Neural cell (in vitro differentiated cells): ENCODE data around the gene FCN1. TPM values are rescaled to one million over a fixed set of nuclear protein-coding genes. Genes with fewer than 3 reads are reported as not detected.

Experiments used
- H2AFZ ChIP-seq: fragments of 200-600, 300-800 bp; sonication (generic), shearing (Covaris generic); 2 replicates; pipeline ENCODE4 v1.6.0; 2014; ENCODE audit warnings: low read depth, mild to moderate bottlenecking, antibody characterized with exemption, low read length, moderate library complexity
- H3F3A ChIP-seq: fragments of 200-600 bp; shearing (Covaris generic); 2 replicates; pipeline ENCODE4 v1.6.1; 2016; ENCODE audit warnings: mild to moderate bottlenecking, moderate library complexity, mixed read lengths, antibody characterized with exemption, low read length; ENCODE audit not compliant: insufficient read depth, poor library complexity, severe bottlenecking
- H3K27ac ChIP-seq: fragments of 200-600, 300-800 bp; sonication (generic), shearing (Covaris generic); 2 replicates; pipeline ENCODE4 v1.5.1; 2014; ENCODE audit warnings: mild to moderate bottlenecking, low read length, moderate library complexity
- H3K27me3 ChIP-seq: fragments of 300-800, 200-600 bp; sonication (generic), shearing (Covaris generic); 2 replicates; pipeline ENCODE4 v1.6.0; 2014; ENCODE audit warnings: mild to moderate bottlenecking, low read depth, low read length, moderate library complexity; ENCODE audit not compliant: insufficient read depth
- H3K36me3 ChIP-seq: fragments of 300-800, 200-600 bp; sonication (generic), shearing (Covaris generic); 2 replicates; pipeline ENCODE4 v1.5.1; 2014; ENCODE audit warnings: mild to moderate bottlenecking, antibody characterized with exemption, low read length, moderate library complexity; ENCODE audit not compliant: insufficient read depth
- H3K4me2 ChIP-seq: fragments of 300-800, 200-600 bp; sonication (generic), shearing (Covaris generic); 2 replicates; pipeline ENCODE4 v1.6.0; 2014; ENCODE audit warnings: mild to moderate bottlenecking, low read length
- H3K4me3 ChIP-seq: fragments of 300-800, 200-600 bp; sonication (generic), shearing (Covaris generic); 2 replicates; pipeline ENCODE4 v1.5.1; 2014; ENCODE audit warnings: mild to moderate bottlenecking, low read length, moderate library complexity
- H3K79me2 ChIP-seq: fragments of 200-600 bp; shearing (Covaris generic); replicated peaks from 2 replicates; pipeline ENCODE4 v1.6.0; 2014; ENCODE audit warnings: mild to moderate bottlenecking, low read length, moderate library complexity; ENCODE audit not compliant: insufficient read depth
- H3K9ac ChIP-seq: fragments of 300-800, 200-600 bp; sonication (generic), shearing (Covaris generic); 2 replicates; pipeline ENCODE4 v1.6.1; 2016; ENCODE audit warnings: mild to moderate bottlenecking, low read length, mixed read lengths
- H3K9me2 ChIP-seq: fragments of 200-600 bp; shearing (Covaris generic); 2 replicates; pipeline ENCODE4 v1.6.1; 2016; ENCODE audit warnings: mild to moderate bottlenecking, low read length, mixed read lengths; ENCODE audit not compliant: insufficient read depth
- H3K9me3 ChIP-seq: fragments of 200-600, 300-800 bp; sonication (generic), shearing (Covaris generic); 2 replicates; pipeline ENCODE4 v1.6.1; 2016; ENCODE audit warnings: mild to moderate bottlenecking, mixed run types, low read length, moderate library complexity, mixed read lengths
- H4K20me1 ChIP-seq: fragments of 200-600 bp; shearing (Covaris generic); 2 replicates; pipeline ENCODE4 v1.6.1; 2016; ENCODE audit warnings: mild to moderate bottlenecking, mixed run types; ENCODE audit not compliant: insufficient read depth
- EP300 ChIP-seq: fragments of 450-650 bp; conservative IDR thresholded peaks from 2 replicates; pipeline ENCODE4 v1.6.1; 2014; ENCODE audit warnings: antibody characterized with exemption, mild to moderate bottlenecking, moderate library complexity; ENCODE audit not compliant: poor library complexity, severe bottlenecking
- EZH2 ChIP-seq: fragments of 200-600, 300-800 bp; shearing (Covaris generic), sonication (generic); IDR thresholded peaks from 2 replicates; pipeline ENCODE4 v1.6.1; 2014; ENCODE audit warnings: antibody characterized with exemption, low read length, borderline replicate concordance, mild to moderate bottlenecking; ENCODE audit not compliant: insufficient read depth, poor library complexity, severe bottlenecking
- MXI1 ChIP-seq: fragments of 450-650 bp; conservative IDR thresholded peaks from 2 replicates; pipeline ENCODE4 v1.6.1; 2014; ENCODE audit warnings: antibody characterized with exemption, mild to moderate bottlenecking; ENCODE audit not compliant: poor library complexity, severe bottlenecking
- POLR2AphosphoS5 ChIP-seq: IDR thresholded peaks from 2 replicates; pipeline ENCODE4 v1.6.1; 2012
- RAD21 ChIP-seq: fragments of 450-650 bp; conservative IDR thresholded peaks from 2 replicates; pipeline ENCODE4 v1.6.1; 2014; ENCODE audit warnings: antibody characterized with exemption, mild to moderate bottlenecking, moderate library complexity
- SMC3 ChIP-seq: fragments of 450-650 bp; conservative IDR thresholded peaks from 2 replicates; pipeline ENCODE4 v1.6.1; 2014; ENCODE audit warnings: antibody characterized with exemption, mild to moderate bottlenecking, moderate library complexity; ENCODE audit not compliant: poor library complexity
- TAF1 ChIP-seq: IDR thresholded peaks from 2 replicates; pipeline ENCODE4 v1.6.1; 2012; ENCODE audit warnings: low read depth
- polyA plus RNA-seq: library from polyadenylated mRNA; depleted of rRNA; stranded (reverse); fragments of >200 nt; gene quantifications from 2 replicates; pipeline ENCODE4 v1.2.3, GENCODE V29; 2014
- TF ChIP-seq, protein P1 (sequence below): fragments of 450-650 bp; IDR thresholded peaks from 2 replicates; pipeline ENCODE4 v1.5.1; 2014; ENCODE audit warnings: antibody characterized with exemption, mild to moderate bottlenecking, moderate library complexity; ENCODE audit not compliant: poor library complexity, severe bottlenecking
- TF ChIP-seq, protein P2 (sequence below): IDR thresholded peaks from 2 replicates; pipeline ENCODE4 v1.6.1; 2012; ENCODE audit warnings: borderline replicate concordance

The FCN1 gene
- polyA plus RNA-seq, 1 donor from 2014 or later, result not detected

DNA sequence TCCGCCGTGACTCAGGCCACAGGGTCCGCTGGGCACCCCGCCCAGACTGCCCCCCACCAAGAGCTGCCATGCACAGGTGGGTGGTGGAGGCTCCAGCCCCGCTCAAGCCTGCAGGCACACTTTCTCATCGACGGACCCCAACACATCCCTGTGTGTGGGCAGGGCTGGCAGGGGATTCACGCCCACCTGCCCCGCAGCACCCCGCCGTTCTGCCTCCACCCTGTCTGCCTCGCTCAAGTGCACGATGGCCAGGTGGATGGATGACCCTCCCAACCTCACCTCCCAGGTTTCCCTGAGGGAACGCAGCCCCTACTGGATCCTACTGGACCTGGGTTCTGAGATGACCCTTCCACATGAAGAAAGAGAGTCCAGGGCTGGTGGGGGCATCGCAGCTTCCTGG, 26.1 kb upstream of the FCN1 start:
- Histone ChIP-seq H3K79me2 (no peaks in the 10 kb centered on the region), H3K36me3 (no peaks in the 10 kb centered on the region), H3K9me2 (no peaks in the 10 kb centered on the region), H3K27me3 (no peaks in the 10 kb centered on the region), H3K4me2 (no peak overlapping the region), H3K4me3 (no peak overlapping the region), H4K20me1 (no peaks in the 10 kb centered on the region), H3F3A (no peaks in the 10 kb centered on the region), H3K9ac (peak overlapping the region; percentile 36), H2AFZ (no peak overlapping the region), H3K27ac (no peak overlapping the region), H3K9me3 (no peaks in the 10 kb centered on the region)
- TF ChIP-seq SMC3, result no peak
- TF ChIP-seq RAD21, result no peak
- TF ChIP-seq, protein P1, sequence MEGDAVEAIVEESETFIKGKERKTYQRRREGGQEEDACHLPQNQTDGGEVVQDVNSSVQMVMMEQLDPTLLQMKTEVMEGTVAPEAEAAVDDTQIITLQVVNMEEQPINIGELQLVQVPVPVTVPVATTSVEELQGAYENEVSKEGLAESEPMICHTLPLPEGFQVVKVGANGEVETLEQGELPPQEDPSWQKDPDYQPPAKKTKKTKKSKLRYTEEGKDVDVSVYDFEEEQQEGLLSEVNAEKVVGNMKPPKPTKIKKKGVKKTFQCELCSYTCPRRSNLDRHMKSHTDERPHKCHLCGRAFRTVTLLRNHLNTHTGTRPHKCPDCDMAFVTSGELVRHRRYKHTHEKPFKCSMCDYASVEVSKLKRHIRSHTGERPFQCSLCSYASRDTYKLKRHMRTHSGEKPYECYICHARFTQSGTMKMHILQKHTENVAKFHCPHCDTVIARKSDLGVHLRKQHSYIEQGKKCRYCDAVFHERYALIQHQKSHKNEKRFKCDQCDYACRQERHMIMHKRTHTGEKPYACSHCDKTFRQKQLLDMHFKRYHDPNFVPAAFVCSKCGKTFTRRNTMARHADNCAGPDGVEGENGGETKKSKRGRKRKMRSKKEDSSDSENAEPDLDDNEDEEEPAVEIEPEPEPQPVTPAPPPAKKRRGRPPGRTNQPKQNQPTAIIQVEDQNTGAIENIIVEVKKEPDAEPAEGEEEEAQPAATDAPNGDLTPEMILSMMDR, result no peak
- no peak for TF ChIP-seq MXI1
- TF ChIP-seq POLR2AphosphoS5, result no peak
- no peak for TF ChIP-seq EP300
- TF ChIP-seq, protein P2, sequence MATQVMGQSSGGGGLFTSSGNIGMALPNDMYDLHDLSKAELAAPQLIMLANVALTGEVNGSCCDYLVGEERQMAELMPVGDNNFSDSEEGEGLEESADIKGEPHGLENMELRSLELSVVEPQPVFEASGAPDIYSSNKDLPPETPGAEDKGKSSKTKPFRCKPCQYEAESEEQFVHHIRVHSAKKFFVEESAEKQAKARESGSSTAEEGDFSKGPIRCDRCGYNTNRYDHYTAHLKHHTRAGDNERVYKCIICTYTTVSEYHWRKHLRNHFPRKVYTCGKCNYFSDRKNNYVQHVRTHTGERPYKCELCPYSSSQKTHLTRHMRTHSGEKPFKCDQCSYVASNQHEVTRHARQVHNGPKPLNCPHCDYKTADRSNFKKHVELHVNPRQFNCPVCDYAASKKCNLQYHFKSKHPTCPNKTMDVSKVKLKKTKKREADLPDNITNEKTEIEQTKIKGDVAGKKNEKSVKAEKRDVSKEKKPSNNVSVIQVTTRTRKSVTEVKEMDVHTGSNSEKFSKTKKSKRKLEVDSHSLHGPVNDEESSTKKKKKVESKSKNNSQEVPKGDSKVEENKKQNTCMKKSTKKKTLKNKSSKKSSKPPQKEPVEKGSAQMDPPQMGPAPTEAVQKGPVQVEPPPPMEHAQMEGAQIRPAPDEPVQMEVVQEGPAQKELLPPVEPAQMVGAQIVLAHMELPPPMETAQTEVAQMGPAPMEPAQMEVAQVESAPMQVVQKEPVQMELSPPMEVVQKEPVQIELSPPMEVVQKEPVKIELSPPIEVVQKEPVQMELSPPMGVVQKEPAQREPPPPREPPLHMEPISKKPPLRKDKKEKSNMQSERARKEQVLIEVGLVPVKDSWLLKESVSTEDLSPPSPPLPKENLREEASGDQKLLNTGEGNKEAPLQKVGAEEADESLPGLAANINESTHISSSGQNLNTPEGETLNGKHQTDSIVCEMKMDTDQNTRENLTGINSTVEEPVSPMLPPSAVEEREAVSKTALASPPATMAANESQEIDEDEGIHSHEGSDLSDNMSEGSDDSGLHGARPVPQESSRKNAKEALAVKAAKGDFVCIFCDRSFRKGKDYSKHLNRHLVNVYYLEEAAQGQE, result no peak
- TF ChIP-seq EZH2, result no peak
- TF ChIP-seq TAF1, result no peak

DNA sequence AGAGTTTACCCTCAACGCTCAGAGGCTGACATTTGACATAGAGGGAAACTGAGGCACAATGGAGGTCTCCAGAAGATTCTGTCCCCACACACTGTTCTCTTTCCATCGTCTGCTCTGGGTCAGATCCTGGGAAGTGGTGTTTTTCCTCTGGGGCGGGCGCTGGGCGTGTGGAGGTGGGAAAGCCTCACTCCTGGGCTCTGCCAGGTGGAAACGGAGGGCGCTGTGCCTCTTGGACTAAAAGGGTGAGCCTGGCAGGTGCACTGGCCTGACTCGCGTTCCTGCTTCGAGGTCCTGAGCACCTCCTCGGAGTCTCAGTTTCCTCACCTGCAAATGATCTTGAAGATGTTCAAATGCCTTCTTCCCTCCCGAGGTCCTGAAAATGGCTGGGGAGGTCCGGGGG, 25.7 kb upstream of the FCN1 start:
- H3F3A ChIP-seq, result no peaks in the 10 kb centered on the region
- no peaks in the 10 kb centered on the region for H3K36me3 ChIP-seq
- H4K20me1 ChIP-seq, result no peaks in the 10 kb centered on the region
- no peaks in the 10 kb centered on the region for H3K27me3 ChIP-seq
- H3K9me3 ChIP-seq, result no peaks in the 10 kb centered on the region
- H3K9me2 ChIP-seq, result no peaks in the 10 kb centered on the region
- H3K4me3 ChIP-seq, result no peak overlapping the region
- no peak overlapping the region for H2AFZ ChIP-seq
- no peak overlapping the region for H3K4me2 ChIP-seq
- no peak overlapping the region for H3K9ac ChIP-seq
- H3K27ac ChIP-seq, result no peak overlapping the region
- no peak for TF ChIP-seq POLR2AphosphoS5
- TF ChIP-seq, protein P1, result no peak
- no peak for TF ChIP-seq EP300
- TF ChIP-seq SMC3, result no peak
- TF ChIP-seq, protein P2, result no peak
- TF ChIP-seq MXI1, result no peak
- no peak for TF ChIP-seq TAF1
- TF ChIP-seq RAD21, result no peak
- TF ChIP-seq EZH2, result no peak
- no peaks in the 10 kb centered on the region for H3K79me2 ChIP-seq
